Calu3 (cell line): ENCODE data around the gene PLEKHA7. TPM values are rescaled to one million over a fixed set of nuclear protein-coding genes. Genes with fewer than 3 reads are reported as not detected.

Experiments
- BruUV-seq: library from RNA; stranded (reverse); fragments of 400-500 nt; replicated peaks from 2 replicates; lab custom pipeline; 2021; lab: Mats Ljungman, UMichigan
- CTCF ChIA-PET: fragments of 300-600 bp; sonication (Branson Sonifier 250); formaldehyde crosslinking; loops from one replicate; lab custom pipeline; 2022; ENCODE audit warnings: antibody characterized with exemption; lab: Charles Lee
- DNase-seq: peaks from one replicate; pipeline ENCODE4 v3.0.0; 2022
- H3K27ac Mint-ChIP-seq: one replicate; pipeline ENCODE4 v1.8.0; 2022; ENCODE audit warnings: mixed read lengths; ENCODE audit not compliant: unreplicated experiment
- H3K27me3 Mint-ChIP-seq: one replicate; pipeline ENCODE4 v1.8.0; 2022; ENCODE audit warnings: mixed read lengths; ENCODE audit not compliant: unreplicated experiment
- H3K36me3 Mint-ChIP-seq: one replicate; pipeline ENCODE4 v1.8.0; 2022; ENCODE audit warnings: mild to moderate bottlenecking, moderate library complexity, mixed read lengths; ENCODE audit not compliant: insufficient read depth, unreplicated experiment
- H3K4me1 Mint-ChIP-seq: one replicate; pipeline ENCODE4 v1.8.0; 2022; ENCODE audit warnings: mild to moderate bottlenecking, low read depth, mixed read lengths; ENCODE audit not compliant: unreplicated experiment
- H3K4me3 Mint-ChIP-seq: one replicate; pipeline ENCODE4 v1.8.0; 2022; ENCODE audit warnings: mild to moderate bottlenecking, low read depth, moderate library complexity, mixed read lengths; ENCODE audit not compliant: unreplicated experiment
- H3K9me3 Mint-ChIP-seq: one replicate; pipeline ENCODE4 v1.8.0; 2022; ENCODE audit warnings: low read depth, mixed read lengths; ENCODE audit not compliant: unreplicated experiment
- CTCF ChIP-seq: fragments of 200-600 bp; IDR thresholded peaks from one replicate; pipeline ENCODE4 v1.8.0; 2022; ENCODE audit warnings: antibody characterized with exemption; ENCODE audit not compliant: unreplicated experiment
- intact Hi-C: fragments of 100-400 bp; cut with micrococcal nuclease; formaldehyde crosslinking; loops from one replicate; pipeline ENCODE4 v1.10.0; 2022; ENCODE audit not compliant: unreplicated experiment
- total RNA-seq: library from RNA; stranded (reverse); gene quantifications from 2 replicates; pipeline ENCODE4 v1.2.3, GENCODE V29; 2022

The PLEKHA7 gene
- total RNA-seq, 1 experiment from 2014 or later, result 138 TPM

GRCh38 chr11:16743478-16743877 lies 270.7 kb downstream of the PLEKHA7 start:
- H3K9me3 Mint-ChIP-seq, result no peaks in the 10 kb centered on the region

GRCh38 chr11:16741473-16741872 lies 272.7 kb downstream of the PLEKHA7 start:
- Mint-ChIP-seq H3K27me3 (no peaks in the 10 kb centered on the region), H3K36me3 (peaks cover 34% of the 10 kb centered on the region), H3K4me1 (peaks cover 36% of the 10 kb centered on the region), H3K9me3 (no peaks in the 10 kb centered on the region), H3K4me3 (no peak overlapping the region), H3K27ac (no peak overlapping the region)
- DNase-seq, result no peak
- intact Hi-C loops, result no loop called here
- no TSS peak for BruUV-seq
- CTCF ChIA-PET, result no interaction called here
- no peak for TF ChIP-seq CTCF

More at GRCh38 chr11:16743478-16743877, 270.7 kb downstream of the PLEKHA7 start:
- intact Hi-C loops, result no loop called here
- H3K27ac Mint-ChIP-seq, result no peak overlapping the region
- no peak for DNase-seq
- H3K27me3 Mint-ChIP-seq, result no peaks in the 10 kb centered on the region
- H3K4me1 Mint-ChIP-seq, result peaks cover 27% of the 10 kb centered on the region
- H3K4me3 Mint-ChIP-seq, result no peak overlapping the region
- BruUV-seq, result no TSS peak
- TF ChIP-seq CTCF, result no peak
- peaks cover 48% of the 10 kb centered on the region for H3K36me3 Mint-ChIP-seq
- CTCF ChIA-PET, result no interaction called here

GRCh38 chr11:16738947-16739815 lies 275.0 kb downstream of the PLEKHA7 start:
- DNase-seq, result no peak
- Mint-ChIP-seq H3K27ac (no peak overlapping the region), H3K4me1 (peaks cover 18% of the 10 kb centered on the region), H3K4me3 (no peak overlapping the region), H3K36me3 (peaks cover 15% of the 10 kb centered on the region), H3K9me3 (no peaks in the 10 kb centered on the region), H3K27me3 (no peaks in the 10 kb centered on the region)
- BruUV-seq, result TSS peak; percentile 74
- no peak for TF ChIP-seq CTCF
- intact Hi-C loops, result loop anchor here (1.0 to 2.0 kb wide), 2 partner anchors 69 to 106 kb away; no protein-coding TSS in a partner anchor
- CTCF ChIA-PET, result interaction anchor here (3.1 kb wide), 1 partner anchor 107 kb away, joined by 13 read pairs; no protein-coding TSS in a partner anchor

GRCh38 chr11:16738193-16738946 lies 275.8 kb downstream of the PLEKHA7 start, which contains the start of gene C11orf58:
Gene C11orf58, plus strand, starts transcription at chr11:16738647. Its CDS starts 132 bp downstream, at chr11:16738779.
- CTCF ChIA-PET, result interaction anchor here (3.1 kb wide), 1 partner anchor 106 kb away, joined by 13 read pairs; no protein-coding TSS in a partner anchor
- intact Hi-C loops, result loop anchor here (1.0 to 2.0 kb wide), 2 partner anchors 68 to 106 kb away; no protein-coding TSS in a partner anchor

More at GRCh38 chr11:16738193-16738946, 275.8 kb downstream of the PLEKHA7 start, which contains the start of gene C11orf58:
- H3K4me1 Mint-ChIP-seq, result peaks cover 17% of the 10 kb centered on the region
- no peak within 1 kb of the TSS for H3K4me3 Mint-ChIP-seq
- no peaks in the 10 kb centered on the region for H3K27me3 Mint-ChIP-seq
- H3K27ac Mint-ChIP-seq, result no peak within 1 kb of the TSS
- DNase-seq, result peak; percentile 95
- TF ChIP-seq CTCF, result no peak
- H3K9me3 Mint-ChIP-seq, result no peaks in the 10 kb centered on the region
- peaks cover 8% of the 10 kb centered on the region for H3K36me3 Mint-ChIP-seq
- BruUV-seq, result no TSS peak
